GM21619 (cell line): Measurements from ENCODE around the gene CELA1.
"Not testable (repeated sequence)": the region's sequence is repeated elsewhere in the genome, so short reads cannot be mapped to it uniquely, and the experiment has no call there.

Experiments used
- ATAC-seq: cut with Tn5 transposase; IDR thresholded peaks from one replicate; pipeline ENCODE4 v1.9.1; 2021; ENCODE audit not compliant: unreplicated experiment

The CELA1 gene

DNA sequence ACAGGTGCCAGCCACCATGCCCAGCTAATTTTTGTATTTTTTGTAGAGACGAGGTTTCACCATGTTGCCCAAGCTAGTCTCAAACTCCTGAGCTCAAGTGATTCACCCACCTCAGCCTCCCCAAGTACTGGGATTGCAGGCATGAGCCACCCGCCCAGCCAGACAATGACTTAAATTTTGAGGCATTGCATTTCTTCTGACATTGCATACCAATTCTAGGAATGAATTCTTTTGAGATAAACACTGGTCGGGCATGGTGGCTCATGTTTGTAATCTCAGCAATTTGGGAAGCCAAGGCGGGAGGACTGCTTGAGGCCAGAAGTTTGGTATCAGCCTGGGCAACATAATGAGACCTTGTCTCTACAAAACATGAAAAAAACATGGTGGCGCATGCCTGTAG lies 2.5 kb upstream of the CELA1 start:
- ATAC-seq: no peak

DNA sequence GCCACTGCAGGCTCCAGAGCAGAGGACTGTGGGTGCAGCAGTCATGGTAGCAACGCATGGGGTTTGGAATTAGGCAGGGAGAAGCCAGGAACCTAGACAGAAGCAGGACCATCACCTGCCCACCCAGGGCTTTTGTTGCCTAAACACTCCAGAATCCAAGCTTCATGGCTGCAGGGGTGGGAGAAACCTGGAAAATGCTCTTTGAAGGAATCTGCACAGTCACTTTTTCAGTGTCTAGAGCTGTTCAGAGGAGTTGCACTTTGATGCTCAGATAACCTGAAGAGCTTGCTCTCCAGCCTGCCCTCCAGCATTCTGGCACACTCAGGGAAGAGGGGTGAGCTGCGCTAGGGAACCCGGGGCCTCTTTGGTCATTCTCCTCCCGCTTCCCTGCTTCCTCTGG lies 1.6 kb upstream of the CELA1 start:
- no peak for ATAC-seq

DNA sequence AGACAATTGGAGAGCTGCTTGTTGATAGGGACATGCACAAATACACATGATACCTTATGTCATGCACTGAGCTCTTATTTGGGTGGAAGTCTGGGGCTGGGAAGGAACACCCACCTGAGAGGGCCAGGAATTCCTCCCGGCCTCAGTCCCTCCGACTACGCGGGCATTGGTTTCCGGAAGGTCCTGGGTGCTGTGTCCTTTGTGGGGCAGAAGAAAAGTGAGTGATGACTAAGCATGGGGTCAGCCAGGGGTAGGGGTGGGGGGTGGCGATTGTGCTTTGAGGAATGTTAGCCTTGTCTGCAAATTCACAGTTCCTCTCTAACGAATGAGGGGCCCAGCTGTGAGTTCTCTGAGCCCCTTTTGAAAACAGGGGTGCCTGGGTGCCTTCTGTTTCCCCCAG lies 798 bp downstream of the CELA1 start:
- ATAC-seq: no peak

DNA sequence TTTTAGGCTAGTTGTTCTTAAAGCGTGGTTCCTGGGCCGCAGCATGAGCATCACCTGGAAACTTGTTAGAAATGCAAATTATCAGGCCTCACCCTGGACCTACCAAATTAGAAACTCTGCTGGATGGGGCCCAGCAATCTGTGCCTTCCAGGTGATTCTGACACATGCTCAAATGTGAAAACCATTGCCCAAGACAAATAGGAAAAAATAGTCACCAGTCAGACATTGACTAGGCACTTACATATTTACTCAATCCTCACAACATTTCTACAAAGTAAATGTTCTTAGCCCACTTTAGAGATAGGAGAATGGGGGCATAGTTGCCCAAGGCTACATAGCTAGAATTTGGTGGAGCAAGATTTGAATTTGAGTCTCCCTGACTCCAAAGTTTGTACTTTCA lies 3.3 kb downstream of the CELA1 start:
- ATAC-seq: no peak

DNA sequence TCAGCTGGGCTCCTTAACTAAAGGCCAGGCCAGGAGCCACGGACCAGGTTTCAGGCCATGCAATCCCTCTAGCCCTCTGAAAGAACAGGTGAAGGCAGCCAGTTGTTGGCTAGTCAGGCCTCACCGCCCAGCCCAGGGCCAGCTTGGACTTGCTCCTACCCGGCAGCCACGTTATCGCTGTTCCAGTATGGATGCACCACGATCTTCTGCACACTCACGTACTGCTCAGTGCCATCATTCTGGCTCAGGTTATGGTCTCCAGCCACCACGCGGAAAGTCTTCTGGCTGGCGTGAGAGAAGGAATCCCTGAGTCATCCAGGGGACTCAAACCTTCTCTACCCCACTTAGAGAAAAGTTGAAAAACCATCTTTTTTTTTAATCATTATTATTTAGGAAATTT lies 4.1 kb downstream of the CELA1 start:
- ATAC-seq: no peak

DNA sequence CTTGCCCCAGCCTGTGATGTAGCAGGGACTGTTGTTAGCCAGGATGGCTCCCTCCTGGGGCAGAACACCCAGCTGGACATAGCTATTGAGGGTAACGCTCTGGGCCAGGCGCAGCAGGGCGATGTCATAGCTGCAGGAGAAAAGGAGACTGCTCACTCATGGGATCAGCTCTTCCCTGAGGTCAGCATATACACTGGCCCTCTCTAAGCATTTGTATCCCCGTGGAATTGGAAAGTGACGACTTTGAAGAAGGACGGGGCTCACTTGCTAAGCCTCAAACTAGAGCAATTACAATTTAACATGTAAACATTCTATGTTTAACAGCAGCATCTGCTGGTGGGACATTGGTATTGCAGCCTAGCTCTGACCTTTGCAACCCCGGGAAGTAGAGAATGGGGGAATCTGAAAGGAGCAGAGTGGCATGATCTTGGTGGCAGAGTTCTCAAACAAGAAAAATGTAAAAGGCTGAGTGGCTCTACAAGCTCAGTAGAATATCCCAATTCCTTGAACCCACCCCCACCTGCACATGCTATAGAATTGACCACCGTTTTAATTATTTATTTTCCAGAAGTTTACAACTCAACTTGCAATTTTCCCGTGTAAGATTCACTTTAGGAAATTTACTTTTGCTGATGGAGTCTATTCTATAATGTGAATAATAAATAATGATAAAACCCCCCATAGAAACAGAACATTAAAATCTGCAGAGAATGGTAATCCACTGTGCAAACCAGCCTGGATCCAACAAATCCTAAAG lies 5.0 kb downstream of the CELA1 start:
- ATAC-seq: no peak

DNA sequence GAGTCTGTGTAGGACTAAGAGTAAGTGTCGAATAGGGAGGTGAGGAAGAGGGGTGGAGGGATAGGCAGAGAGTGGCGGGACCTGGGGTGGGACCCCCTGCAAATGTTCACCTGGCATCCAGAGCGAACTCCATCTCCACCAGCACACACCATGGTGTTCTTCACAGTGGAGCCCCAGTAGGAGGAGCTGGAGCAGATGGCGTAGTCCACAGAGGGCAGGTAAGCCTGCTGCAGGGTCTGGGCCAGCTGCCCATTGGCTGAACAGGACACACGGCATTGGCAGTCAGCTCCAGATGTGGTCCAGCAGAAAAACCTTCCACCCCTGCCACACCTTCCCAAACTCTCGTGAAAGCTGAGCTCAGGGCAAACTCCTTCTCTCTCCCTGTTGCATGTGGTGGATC lies 6.7 kb downstream of the CELA1 start:
- ATAC-seq: no peak

DNA sequence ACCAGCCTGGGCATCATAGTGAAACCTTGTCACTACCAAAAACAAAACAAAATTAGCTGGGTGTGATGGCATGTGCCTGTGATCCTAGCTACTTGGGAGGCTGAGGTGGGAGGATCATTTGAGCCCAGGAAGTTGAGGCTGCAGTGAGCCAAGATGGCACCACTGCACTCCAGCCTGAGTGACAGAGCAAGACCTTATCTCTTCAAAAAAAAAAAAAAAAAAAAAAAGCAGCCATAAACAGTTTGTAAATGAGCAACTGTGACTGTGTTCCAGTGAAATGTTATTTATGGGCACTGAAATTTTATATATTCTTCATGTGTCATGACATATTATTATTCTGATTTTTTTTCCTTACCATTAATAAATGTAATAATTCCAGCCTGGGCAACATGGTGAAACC lies 9.1 kb downstream of the CELA1 start:
- not testable (repeated sequence) for ATAC-seq

DNA sequence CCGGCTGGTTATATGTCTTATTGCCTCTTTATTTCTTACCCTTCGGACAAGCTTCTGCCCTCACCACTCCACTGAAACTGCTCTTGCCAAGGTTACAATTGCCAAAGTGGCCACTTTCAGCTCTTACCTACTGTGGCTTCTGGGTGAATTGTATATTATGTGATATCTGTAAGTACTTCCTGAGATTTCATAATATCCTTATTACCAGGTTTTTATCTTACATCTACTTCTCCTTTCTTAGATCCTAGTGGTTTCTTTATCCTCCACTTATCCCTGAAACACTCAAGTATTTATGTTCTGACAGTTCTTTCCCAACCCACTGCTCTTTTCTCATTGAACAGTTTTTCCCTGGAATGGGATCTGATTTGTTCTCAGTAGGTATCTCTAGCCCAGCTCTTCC lies 10.5 kb downstream of the CELA1 start:
- no peak for ATAC-seq

DNA sequence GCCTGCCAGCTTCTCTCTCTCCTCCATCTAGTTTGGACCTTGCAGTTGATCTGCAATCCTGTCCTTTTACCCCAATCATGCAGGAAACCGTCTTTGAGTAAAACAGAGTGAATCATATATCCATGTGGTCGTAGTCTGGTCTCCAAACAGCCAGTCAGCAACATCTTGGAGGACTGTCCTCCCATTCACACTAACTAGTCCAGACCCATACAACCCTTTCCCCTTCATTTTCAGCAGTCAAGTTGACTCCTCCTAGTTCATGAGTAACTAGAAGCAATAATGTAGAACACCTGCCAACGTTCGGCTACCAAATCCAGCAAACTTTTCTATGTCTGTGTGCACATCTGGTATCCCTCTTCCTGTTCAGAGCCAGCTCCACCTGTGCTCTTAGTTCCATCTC lies 11.7 kb downstream of the CELA1 start:
- no peak for ATAC-seq

DNA sequence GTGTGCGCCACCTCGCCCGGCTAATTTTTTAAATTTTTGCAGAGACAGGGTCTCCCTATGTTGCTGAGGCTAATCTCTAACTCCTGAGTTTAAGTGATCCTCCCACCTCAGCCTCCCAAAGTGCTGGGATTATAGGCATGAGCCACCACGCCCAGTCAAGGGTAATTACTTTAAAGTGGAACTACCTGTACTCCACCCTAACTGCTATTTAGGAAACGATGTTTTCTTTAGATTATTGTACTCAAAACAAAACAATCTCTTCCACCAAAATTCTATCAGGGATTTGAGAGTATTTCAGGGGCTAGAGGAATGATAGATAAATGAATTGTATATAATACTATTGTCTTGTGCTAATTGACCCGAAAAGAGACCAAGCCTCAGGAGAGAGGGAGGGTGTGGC lies 12.9 kb downstream of the CELA1 start:
- ATAC-seq: no peak

DNA sequence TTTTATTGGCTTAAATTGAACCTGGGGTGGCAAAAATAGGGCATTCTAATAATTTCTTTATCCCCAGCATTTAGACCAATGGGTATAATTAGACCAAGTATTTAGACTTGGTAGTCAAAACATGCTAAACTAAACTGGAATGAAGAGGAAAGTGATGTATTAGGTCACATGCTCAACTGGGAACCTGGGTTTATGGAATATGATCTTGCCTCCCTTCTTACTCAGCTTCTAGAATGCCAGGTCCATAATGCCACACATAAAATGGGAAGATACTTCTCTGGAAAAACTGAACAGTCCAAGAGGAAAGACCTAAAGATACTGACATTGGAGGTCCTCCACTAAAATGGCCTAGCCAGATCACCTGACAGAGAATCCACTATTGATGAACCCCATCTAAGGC lies 16.3 kb downstream of the CELA1 start:
- ATAC-seq: no peak

DNA sequence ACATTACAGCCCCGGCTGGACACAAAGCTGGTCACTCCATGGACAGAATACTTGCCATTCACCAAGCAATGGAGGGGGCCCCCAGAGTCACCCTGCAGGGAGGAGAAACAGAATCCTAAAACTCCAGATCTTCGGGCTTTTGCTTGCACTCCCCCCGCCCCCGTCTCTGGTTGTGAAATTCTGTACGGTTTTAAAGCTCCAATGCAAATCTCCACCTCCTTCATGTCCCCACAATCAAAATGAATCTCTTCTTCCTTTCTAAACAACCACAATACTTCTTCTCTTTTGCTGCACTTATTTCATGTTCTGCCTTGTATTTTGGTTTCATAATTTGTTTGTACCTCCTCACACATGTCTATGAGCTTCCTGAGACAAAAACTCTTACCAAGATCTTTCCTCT lies 16.7 kb downstream of the CELA1 start:
- no peak for ATAC-seq

DNA sequence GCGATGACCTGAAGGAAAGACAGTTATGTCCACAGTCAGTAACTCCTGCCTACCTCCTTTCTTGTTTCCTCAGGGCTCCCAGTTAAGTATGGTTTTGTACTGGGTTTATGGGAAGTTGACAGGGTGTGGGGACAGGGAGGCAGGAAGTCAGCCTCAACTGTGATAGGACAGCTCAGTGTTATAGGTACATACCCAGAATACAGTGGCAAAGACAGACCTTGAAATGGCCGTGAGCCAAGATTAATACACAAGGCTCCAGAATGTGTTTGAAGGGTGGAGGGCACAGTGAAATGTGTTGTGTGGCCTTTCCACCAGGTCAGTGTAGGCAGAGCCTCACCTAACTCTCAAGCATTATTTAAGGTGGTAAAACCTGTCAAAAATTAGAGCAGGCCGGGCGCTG lies 17.9 kb downstream of the CELA1 start:
- no peak for ATAC-seq

DNA sequence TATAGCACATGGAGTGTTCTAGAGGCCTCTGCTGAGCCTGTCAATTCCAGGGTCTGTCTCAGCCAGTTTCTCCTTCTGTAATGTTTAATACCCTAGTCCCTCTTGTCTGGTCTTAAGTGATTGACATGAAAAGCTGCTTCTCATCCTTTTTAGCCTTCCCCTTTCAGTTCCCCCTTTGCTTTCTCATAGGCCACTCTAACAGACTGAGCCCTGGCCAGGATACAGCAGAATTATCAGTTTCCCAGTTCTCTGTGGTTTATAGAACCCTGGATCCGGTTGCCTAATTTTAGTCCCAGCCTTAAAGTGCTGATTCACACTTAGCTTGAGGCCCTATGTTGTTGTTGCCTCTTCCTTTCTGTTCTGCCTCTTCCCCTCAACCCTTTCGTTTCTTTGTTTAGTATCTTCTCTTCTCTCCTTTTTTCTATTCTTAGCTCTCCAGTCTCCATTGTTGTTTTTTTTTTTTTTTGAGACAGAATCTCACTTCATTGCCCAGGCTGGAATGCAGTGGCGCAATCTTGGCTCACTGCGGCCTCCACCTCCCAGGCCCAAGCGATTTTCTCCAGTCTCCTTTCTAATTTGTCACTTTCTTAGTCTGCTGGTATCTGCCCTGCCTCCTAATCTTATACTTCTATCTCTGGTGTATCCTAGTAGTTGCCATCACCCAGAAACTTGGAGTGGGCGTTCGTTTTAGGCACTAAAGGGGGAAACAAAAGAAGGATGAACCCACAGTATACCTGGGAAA lies 19.6 kb downstream of the CELA1 start:
- no peak for ATAC-seq

DNA sequence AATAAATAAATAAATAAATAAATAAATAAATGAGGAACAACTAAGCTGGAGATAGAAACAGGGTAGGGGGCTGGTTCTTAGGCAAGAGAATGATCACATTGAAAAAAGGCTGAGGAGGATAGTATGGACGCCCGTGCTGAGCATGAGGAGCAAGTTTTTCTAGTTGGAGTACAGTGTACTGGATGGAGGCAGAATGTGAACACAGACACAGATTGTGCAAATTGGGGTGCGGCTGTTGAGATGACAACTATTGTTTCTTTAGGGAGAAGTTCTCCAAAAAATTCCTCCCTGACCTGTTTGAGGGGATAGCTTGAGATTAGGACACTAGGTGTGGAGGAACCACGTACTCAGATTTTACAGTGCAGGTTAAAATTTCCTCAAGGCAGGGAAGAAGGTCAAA lies 21.5 kb downstream of the CELA1 start:
- no peak for ATAC-seq

DNA sequence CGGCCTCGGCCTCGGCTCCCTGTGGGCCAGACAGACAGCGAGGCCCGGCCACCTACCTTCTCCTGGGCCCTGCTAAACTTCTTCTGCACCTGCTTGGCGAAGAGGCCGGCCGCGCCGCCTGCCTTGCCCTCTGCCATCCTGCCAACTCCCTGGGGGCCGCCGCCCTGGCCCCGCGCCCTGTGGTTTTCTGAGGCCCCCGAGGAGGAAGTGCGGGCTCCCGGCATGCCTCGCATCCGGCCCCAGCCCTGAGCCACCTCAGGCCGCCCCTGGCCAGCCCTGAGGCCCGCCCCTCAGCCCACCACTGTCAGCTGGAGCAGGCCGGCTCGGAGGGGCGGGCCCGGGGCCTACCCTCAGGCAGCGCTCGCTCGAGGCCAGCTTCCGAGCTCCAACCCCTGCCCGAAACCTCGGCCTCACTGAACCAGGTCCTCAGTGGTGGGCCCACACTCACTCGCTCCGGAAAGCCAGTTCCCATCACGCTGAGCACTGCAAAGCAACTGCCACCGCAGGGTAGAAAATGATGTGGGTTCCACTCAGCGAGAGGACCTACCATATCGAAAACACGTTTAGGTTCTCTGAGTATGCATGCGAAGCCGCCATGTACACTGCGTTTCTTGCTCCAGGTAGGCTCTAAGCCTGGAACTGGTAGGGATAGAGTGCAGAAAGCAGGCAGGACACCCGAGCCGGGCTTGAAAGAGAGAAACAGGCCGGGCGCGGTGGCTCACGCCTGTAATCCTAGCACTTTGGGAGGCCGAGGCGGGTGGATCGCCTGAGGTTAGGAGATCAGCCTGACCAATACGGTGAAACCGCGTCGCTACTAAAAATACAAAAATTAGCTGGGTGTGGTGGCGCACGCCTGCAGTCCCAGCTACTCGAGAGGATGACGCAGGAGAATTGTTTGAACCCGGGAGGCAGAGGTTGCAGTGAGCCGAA lies 22.2 kb downstream of the CELA1 start, which contains the start of gene BIN2:
BIN2 (minus strand) TSS at position 209 of the 930 bp plus-strand sequence; CDS start at position 137, 72 bp downstream.
- ATAC-seq: peak; percentile 54

DNA sequence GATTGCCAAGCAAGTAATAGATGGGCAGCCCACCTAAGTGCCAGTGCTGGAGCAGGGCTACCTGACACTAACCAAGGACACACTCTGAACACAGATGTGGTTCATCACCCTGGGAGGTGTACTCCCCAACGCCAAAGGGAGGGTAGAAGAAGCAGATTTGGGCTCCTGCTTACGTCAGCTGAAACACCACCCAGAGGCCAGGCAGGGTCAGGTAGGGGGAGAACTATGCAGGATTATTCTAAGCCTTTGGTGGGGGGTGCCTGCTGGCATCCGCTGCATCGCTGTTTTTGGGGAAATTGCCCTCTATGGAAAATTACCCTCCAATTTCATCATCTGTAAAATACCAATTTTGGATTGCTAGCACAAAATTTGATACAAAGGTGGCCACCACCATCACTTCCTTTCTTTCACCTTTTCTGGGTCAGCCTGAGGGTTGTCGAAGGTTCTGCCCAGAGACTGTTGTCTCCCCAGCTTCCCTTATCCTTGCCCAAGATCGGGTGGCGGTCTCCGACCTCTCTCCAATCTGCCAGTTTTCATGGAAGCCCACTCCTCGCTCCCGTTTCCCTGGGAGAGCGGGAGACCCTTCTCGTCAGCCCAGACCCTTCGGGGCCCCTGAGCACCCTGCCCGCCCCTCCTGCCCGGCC lies 23.0 kb downstream of the CELA1 start:
- ATAC-seq: peak; percentile 28

DNA sequence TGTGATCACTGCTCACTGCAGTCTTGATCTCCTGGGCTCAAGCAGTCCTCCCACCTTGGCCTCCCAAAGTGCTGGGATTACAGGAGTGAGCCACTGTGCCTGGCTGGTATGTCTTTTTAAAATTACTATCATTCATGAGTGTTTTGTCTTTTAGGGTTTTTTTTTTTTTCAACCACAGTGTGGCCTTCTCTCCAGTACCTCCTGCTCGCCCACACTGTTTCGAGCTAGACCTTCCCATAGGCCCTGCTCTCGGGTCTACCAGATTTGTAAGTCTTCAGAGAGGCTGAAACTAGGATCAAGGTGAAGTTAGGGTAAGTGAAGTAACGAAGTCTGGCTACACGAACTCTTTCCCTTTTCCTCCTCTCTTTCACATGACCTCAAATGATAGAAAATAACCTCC lies 24.0 kb downstream of the CELA1 start:
- ATAC-seq: no peak

DNA sequence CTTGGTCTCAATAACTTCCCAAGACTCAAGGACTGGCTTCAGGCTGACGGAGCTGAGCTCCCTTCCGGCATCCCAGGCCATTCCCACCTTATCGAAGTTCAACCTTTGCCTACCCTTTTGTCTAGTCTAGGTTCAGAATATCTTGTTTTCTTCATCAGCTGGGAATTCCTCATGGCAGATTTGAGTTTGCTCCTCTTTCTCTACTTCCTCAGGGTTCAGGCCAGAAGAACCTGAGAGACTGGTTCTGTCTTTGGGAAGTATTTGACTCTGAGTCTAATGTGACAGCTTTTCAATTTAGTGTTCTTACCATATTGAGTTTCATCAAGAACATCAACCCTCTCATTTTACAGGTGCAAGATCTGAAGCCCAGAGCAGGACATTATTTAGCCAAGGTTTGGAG lies 24.6 kb downstream of the CELA1 start:
- ATAC-seq: no peak

DNA sequence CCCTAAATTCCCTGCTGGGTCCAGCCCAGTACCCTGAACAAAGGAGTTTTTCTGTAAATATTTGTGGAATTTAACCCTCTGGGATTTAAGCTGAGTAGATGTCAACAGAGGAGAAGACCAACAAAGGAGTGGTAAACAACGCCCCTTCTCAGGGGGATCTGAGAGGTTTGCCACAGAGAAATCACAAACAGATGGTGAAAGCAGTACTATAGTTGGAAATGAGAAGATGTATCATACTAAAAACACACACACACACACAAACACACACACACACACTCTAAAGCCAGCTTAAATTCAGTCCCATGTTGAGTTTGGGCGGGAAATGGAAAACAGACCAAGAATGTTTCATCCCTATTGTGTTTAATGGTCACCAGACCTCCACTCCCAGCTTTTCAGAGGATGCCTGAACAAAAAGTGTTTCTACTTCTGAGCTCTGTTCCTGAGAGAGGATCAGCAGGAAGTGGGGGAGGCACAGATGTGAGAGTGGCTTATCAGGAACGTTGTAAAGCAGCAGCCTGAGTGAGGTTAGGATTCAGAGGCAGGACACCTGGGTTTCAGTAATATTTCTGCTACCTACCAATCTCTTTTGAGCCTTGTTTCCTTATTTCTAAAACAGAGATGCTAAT lies 25.7 kb downstream of the CELA1 start:
- ATAC-seq: no peak
